ENCODE data around the gene IRS1. TPM values are rescaled to one million over a fixed set of nuclear protein-coding genes. Genes with fewer than 3 reads are reported as not detected.

Gene IRS1
- total and polyA plus RNA-seq, 2 of the 4 experiments (the other 2 are of a cell fraction) = 21.1 to 37.1 TPM

DNA sequence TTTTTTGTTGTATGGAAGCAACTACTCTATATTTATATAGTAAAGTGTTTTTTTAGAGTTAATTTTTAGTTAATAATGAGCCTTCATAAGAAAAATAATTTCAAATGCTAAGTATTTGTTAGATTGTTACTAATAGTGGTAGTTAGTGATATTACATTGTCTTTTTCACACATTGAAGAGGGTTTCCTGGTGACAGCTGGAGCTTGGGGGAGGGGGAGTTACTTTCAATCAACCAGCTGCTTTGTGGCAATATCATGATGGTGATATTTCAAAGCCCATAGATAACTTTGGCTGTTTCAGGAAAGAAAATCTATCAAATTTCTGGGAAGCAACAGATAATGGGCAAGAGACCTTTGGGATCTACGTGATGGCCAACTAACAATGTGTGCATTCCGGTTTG is 40.3 kb upstream of the IRS1 start:
- ATAC-seq (ENCODE audit: low read depth) = no peak
- Histone ChIP-seq H3K4me2 (ENCODE audit: low read depth, low read length) (no peak overlapping the region), H3K18ac (ENCODE audit: low read depth, low read length) (no peak overlapping the region), H3K9ac (ENCODE audit: low read depth, low read length) (no peak overlapping the region), H3K56ac (ENCODE audit: extremely low read depth, insufficient read depth, low read length) (no peak overlapping the region), H3K4ac (ENCODE audit: low read depth, low read length) (no peak overlapping the region), H3K27me3 (ENCODE audit: control insufficient read depth, insufficient read depth, low read length) (no peaks in the 10 kb centered on the region), H4K91ac (ENCODE audit: insufficient read depth, low read depth, low read length) (no peak overlapping the region), H3K27ac (ENCODE audit: insufficient read depth, low read length) (no peak overlapping the region), H3K9me1 (ENCODE audit: insufficient read depth, low read length) (peaks cover 5% of the 10 kb centered on the region; the same call in 1 of the 2 replicates), H4K20me1 (ENCODE audit: insufficient read depth, low read length) (no peaks in the 10 kb centered on the region), H2AFZ (replicated peaks; ENCODE audit: low read length, poor library complexity) (no peak overlapping the region), H3K23ac (ENCODE audit: low read depth, low read length) (no peak overlapping the region), H4K8ac (ENCODE audit: low read depth in 2 of 2, low read length in 2 of 2) (no peak overlapping the region), H3K36me3 (ENCODE audit: control insufficient read depth, insufficient read depth, low read length) (0 out of 2 replicates have a peak, but pooled peaks cover 2% of the 10 kb centered on the region), H3K9me3 (ENCODE audit: control insufficient read depth, insufficient read depth, low read length) (no peaks in the 10 kb centered on the region), H2BK120ac (ENCODE audit: low read depth, low read length) (no peak overlapping the region), H3K14ac (replicated peaks; ENCODE audit: low read depth, low read length) (no peak overlapping the region), H2BK5ac (ENCODE audit: low read depth, low read length, poor library complexity, severe bottlenecking) (no peak overlapping the region), H4K5ac (ENCODE audit: low read depth, low read length) (no peak overlapping the region; the same call in 1 of the 2 replicates), H2AK9ac (replicated peaks; ENCODE audit: low read depth, low read length, poor library complexity) (no peak overlapping the region), H2AK5ac (ENCODE audit: low read depth, low read length) (no peak overlapping the region), H3K4me3 (ENCODE audit: insufficient read depth, low read depth, low read length) (no peak overlapping the region), H3K79me1 (ENCODE audit: low read depth in 1 of 2, low read length in 2 of 2) (peaks cover 30 to 45% of the 10 kb centered on the region in 2 experiments), H2BK20ac (ENCODE audit: low read depth, low read length) (no peak overlapping the region), H3K4me1 (ENCODE audit: control insufficient read depth, insufficient read depth, low read length) (peaks cover 2% of the 10 kb centered on the region; the same call in 1 of the 2 replicates), H2BK15ac (ENCODE audit: low read depth, low read length) (no peak overlapping the region)
- no peak for TF ChIP-seq MAZ (IDR thresholded peaks at IDR 0.05; ENCODE audit: borderline replicate concordance, low read depth, low read length)
- TF ChIP-seq CEBPB (IDR thresholded peaks at IDR 0.05; ENCODE audit: low read depth, low read length) = no peak
- TF ChIP-seq BHLHE40 (IDR thresholded peaks at IDR 0.05; ENCODE audit: low read depth, low read length) = no peak
- no peak for TF ChIP-seq SMC3 (IDR thresholded peaks at IDR 0.05; ENCODE audit: low read depth, low read length)
- no peak for TF ChIP-seq MAFK (IDR thresholded peaks at IDR 0.05; ENCODE audit: low read depth, low read length)
- TF ChIP-seq, protein P1, sequence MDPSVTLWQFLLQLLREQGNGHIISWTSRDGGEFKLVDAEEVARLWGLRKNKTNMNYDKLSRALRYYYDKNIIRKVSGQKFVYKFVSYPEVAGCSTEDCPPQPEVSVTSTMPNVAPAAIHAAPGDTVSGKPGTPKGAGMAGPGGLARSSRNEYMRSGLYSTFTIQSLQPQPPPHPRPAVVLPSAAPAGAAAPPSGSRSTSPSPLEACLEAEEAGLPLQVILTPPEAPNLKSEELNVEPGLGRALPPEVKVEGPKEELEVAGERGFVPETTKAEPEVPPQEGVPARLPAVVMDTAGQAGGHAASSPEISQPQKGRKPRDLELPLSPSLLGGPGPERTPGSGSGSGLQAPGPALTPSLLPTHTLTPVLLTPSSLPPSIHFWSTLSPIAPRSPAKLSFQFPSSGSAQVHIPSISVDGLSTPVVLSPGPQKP (IDR thresholded peaks at IDR 0.05; ENCODE audit: borderline replicate concordance, low read depth, low read length) = no peak
- TF ChIP-seq CHD1 (IDR thresholded peaks at IDR 0.05; ENCODE audit: low read depth, low read length) = no peak
- no peak for TF ChIP-seq MXI1 (IDR thresholded peaks at IDR 0.05; ENCODE audit: borderline replicate concordance, low read depth, low read length)
- TF ChIP-seq RFX5 (IDR thresholded peaks at IDR 0.05; ENCODE audit: low read depth, low read length) = no peak
- TF ChIP-seq, protein P2, sequence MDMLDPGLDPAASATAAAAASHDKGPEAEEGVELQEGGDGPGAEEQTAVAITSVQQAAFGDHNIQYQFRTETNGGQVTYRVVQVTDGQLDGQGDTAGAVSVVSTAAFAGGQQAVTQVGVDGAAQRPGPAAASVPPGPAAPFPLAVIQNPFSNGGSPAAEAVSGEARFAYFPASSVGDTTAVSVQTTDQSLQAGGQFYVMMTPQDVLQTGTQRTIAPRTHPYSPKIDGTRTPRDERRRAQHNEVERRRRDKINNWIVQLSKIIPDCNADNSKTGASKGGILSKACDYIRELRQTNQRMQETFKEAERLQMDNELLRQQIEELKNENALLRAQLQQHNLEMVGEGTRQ (IDR thresholded peaks at IDR 0.05; ENCODE audit: low read depth, low read length) = no peak
- no peak for TF ChIP-seq POLR2A (IDR thresholded peaks at IDR 0.05; ENCODE audit: low read depth, low read length)
- no peak for TF ChIP-seq FOS (IDR thresholded peaks at IDR 0.05; ENCODE audit: low read depth, low read length)
- no peak for TF ChIP-seq RAD21 (IDR thresholded peaks at IDR 0.05; ENCODE audit: low read length)
- TF ChIP-seq, protein P3, sequence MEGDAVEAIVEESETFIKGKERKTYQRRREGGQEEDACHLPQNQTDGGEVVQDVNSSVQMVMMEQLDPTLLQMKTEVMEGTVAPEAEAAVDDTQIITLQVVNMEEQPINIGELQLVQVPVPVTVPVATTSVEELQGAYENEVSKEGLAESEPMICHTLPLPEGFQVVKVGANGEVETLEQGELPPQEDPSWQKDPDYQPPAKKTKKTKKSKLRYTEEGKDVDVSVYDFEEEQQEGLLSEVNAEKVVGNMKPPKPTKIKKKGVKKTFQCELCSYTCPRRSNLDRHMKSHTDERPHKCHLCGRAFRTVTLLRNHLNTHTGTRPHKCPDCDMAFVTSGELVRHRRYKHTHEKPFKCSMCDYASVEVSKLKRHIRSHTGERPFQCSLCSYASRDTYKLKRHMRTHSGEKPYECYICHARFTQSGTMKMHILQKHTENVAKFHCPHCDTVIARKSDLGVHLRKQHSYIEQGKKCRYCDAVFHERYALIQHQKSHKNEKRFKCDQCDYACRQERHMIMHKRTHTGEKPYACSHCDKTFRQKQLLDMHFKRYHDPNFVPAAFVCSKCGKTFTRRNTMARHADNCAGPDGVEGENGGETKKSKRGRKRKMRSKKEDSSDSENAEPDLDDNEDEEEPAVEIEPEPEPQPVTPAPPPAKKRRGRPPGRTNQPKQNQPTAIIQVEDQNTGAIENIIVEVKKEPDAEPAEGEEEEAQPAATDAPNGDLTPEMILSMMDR (conservative IDR thresholded peaks at IDR 0.05; ENCODE audit: low read depth, low read length) = no peak
- no peak for TF ChIP-seq NFE2L2 (IDR thresholded peaks at IDR 0.05; ENCODE audit: low read depth, low read length)
- ChIA-PET CTCF (no interaction called here), POLR2A (ENCODE audit: unreplicated experiment) (no interaction called here)
- in situ Hi-C loops (cut with MboI; ENCODE audit: low sequenced_read_pairs) (no loop called here), dilution Hi-C loops (cut with HindIII; ENCODE audit: low sequenced_read_pairs, unreplicated experiment) (no loop called here), intact Hi-C loops (cut with micrococcal nuclease) (loop anchor here (5.0 kb wide), 2 partner anchors 32 to 52 kb away; no protein-coding TSS in a partner anchor)
- WGBS, 2 experiments (ENCODE audit: extremely low coverage in 2 of 2, insufficient read length in 1 of 2) = no CpG with 5 or more reads among the region's 2 CpGs
- no TSS peak for BruUV-seq (replicated peaks)
- DNase-seq = no peak

Measured in IMR-90 (cell line).